Measurements from ENCODE around the gene GADL1.

DNA sequence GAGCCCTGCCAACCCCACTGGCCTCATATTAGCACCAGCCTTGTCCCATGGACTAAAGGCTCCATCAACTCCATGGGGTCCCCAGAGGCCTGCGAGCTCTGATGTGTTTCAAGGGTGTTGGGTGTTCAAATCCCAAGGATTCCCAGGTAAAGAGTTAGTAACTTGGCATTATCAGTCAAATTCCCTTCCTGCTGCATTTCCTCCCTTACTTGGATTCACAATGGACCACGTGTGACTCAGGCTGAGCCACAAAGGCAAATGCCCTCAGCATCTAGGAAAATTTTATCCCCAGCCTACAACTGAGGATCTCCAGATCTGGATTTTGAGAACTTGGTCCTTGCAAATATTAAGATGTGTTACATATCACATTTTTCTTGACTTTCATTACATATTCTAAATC lies 58.8 kb downstream of the GADL1 start:
- TF ChIP-seq EZH2 (IDR thresholded peaks at IDR 0.05; ENCODE audit: insufficient read depth, poor library complexity, severe bottlenecking) (no peak), EZH2phosphoT487 (IDR thresholded peaks at IDR 0.05; ENCODE audit: insufficient read depth, low read depth) (no peak)
